Motor neuron (in vitro differentiated cells): Measurements from ENCODE around the gene RBL1. TPM values are rescaled to one million over a fixed set of nuclear protein-coding genes. Genes with fewer than 3 reads are reported as not detected.

ENCODE experiments used
- total RNA-seq, 8 experiments: library from RNA; unstranded; fragments of 300-600 nt; gene quantifications; 2 replicates each; pipeline versions ENCODE4 v1.2.3 to v1.2.4, GENCODE V29; 2022

The RBL1 gene
- total RNA-seq, 8 experiments from 2014 or later, result 1.1 to 11.4 (median 5.0) TPM

Other genes starting within 250 kb of the RBL1 start
- 1 to 10 TPM in 2 of 8 experiments, under 1 TPM in 4, not detected in 2; 0.22 to 1.0 (median 0.69) TPM for gene TLDC2, start 219.9 kb downstream of the RBL1 start, total RNA-seq
- 10 to 100 TPM in 3 of 8 experiments, 1 to 10 TPM in 5; 5.9 to 51.8 (median 9.5) TPM for gene SAMHD1, start 144.3 kb downstream of the RBL1 start, total RNA-seq
- gene RPN2, start 83.3 kb upstream of the RBL1 start, total RNA-seq, result 100 to 1,000 TPM in 7 of 8 experiments, 10 to 100 TPM in 1; 94.2 to 354 (median 152) TPM
- gene MROH8, start 83.6 kb upstream of the RBL1 start, total RNA-seq, result 1 to 10 TPM; 2.9 to 7.6 (median 4.9) TPM
- gene GHRH, start 165.8 kb upstream of the RBL1 start, total RNA-seq, result not detected
- gene MANBAL, start 193.7 kb upstream of the RBL1 start, total RNA-seq, result 10 to 100 TPM; 14.3 to 36.9 (median 26.3) TPM